Adrenal gland (tissue), 12 donors: ENCODE measurements around the gene SLC7A6OS. TPM values are rescaled to one million over a fixed set of nuclear protein-coding genes. Genes with fewer than 3 reads are reported as not detected.
A peak's percentile ranks its signal among the peaks of the same experiment; 100 is the strongest.

ENCODE experiments used
- DNase-seq, 7 donors: peaks; one replicate each; pipeline ENCODE4 v3.0.0-alpha.2; 2019 to 2020
- H3K27ac ChIP-seq, 5 donors: fragments of 200-600 bp; sonication (generic) in 4 of 5; 1 replicate in 3 of 5; 2 replicates in 2 of 5; pipeline versions ENCODE4 v1.5.1 to v1.8.0; 2016 to 2020; ENCODE audit warnings: mild to moderate bottlenecking in 1 of 5
- H3K27me3 ChIP-seq: fragments of 200-600 bp; 2 replicates; pipeline ENCODE4 v1.8.0; 2021
- H3K36me3 ChIP-seq, 2 donors: fragments of 200-600 bp; replicated peaks in 1 of 2; 1 replicate in 1 of 2; 2 replicates in 1 of 2; pipeline versions ENCODE4 v1.5.1 to v1.8.0; 2018 to 2022
- H3K4me1 ChIP-seq, 2 donors: fragments of 200-600 bp; replicated peaks in 1 of 2; 1 replicate in 1 of 2; 2 replicates in 1 of 2; pipeline versions ENCODE4 v1.5.1 to v1.8.0; 2018 to 2021
- H3K4me3 ChIP-seq, 4 donors: fragments of 200-600 bp; sonication (generic) in 3 of 4; one replicate each; pipeline ENCODE4 v1.5.1; 2016 to 2018
- H3K9me3 ChIP-seq, 3 donors: fragments of 200-600 bp; sonication (generic) in 1 of 3; replicated peaks in 1 of 3; 1 replicate in 2 of 3; 2 replicates in 1 of 3; pipeline versions ENCODE4 v1.5.1 to v1.8.0; 2016 to 2021
- POLR2A ChIP-seq, 2 donors: fragments of 450-650 bp; IDR thresholded peaks; one replicate each; pipeline ENCODE4 v1.6.1; 2017; ENCODE audit warnings: antibody characterized with exemption in 2 of 2, mild to moderate bottlenecking in 2 of 2, moderate library complexity in 1 of 2
- WGBS, 4 donors: extraction: QIAGEN DNeasy Blood & Tissue Kit in 2 of 4; methylation state at CpG; one replicate each; pipeline versions ENCODE4 v1.1.5 to v1.1.7; 2013 to 2017; 5-methylcytosine and 5-hydroxymethylcytosine counted together
- intact Hi-C, 2 donors: fragments of 100-400 bp; cut with DNase I; formaldehyde crosslinking; loops; one replicate each; pipeline versions ENCODE4 v1.14.1 to v1.15.0; 2022 to 2023
- polyA plus RNA-seq, 3 donors: library from polyadenylated mRNA; stranded (reverse); fragments of 200-250 nt in 2 of 3; fragments of 350-450 nt in 1 of 3; fragmentation: Illumina TruSeq in 1 of 3; extraction: RNeasy Lipid Tissue Mini Kit (QIAGEN cat#74804) in 1 of 3; gene quantifications; one replicate each; pipeline ENCODE4 v1.2.3, GENCODE V29; 2013 to 2014
- total RNA-seq, 9 donors: library from RNA; depleted of rRNA in 4 of 9; stranded (reverse); fragments of >200 nt in 4 of 9; fragments of 120-200 nt in 1 of 9; fragmentation: NEBNext Ultra II Directional in 1 of 9; extraction: Animal tissue kit (Norgen Biotek cat#: 25700) in 1 of 9; gene quantifications; one replicate each; pipeline versions ENCODE4 v1.1.0 to v1.2.4, GENCODE V29; 2013 to 2023
- TF ChIP-seq, protein P1 (sequence below), 6 experiments: fragments of 450-650 bp in 4 of 6; fragments of 200-600 bp in 2 of 6; sonication (generic) in 1 of 6; IDR thresholded peaks; 1 replicate in 5 of 6; 2 replicates in 1 of 6; pipeline versions ENCODE4 v1.5.1 to v1.8.0; 2016 to 2021; ENCODE audit warnings: antibody characterized with exemption in 6 of 6, mild to moderate bottlenecking in 2 of 6, moderate library complexity in 1 of 6
- donor health status: healthy with polysubstance abuse.
- donor health status: Bipolar disorder and iron deficiency.
- donor health status: DM: yes; HTN: yes; CAD: no.
- donor health status: DM: no; HTN: no; CAD: no.
- donor health status: DM: no; HTN: no; CAD: no.
- donor health status: DM: yes; HTN: yes; CAD: no.

SLC7A6OS gene
- total and polyA plus RNA-seq, 12 donors: 5.7 to 18.6 (median 13.8) TPM

DNA sequence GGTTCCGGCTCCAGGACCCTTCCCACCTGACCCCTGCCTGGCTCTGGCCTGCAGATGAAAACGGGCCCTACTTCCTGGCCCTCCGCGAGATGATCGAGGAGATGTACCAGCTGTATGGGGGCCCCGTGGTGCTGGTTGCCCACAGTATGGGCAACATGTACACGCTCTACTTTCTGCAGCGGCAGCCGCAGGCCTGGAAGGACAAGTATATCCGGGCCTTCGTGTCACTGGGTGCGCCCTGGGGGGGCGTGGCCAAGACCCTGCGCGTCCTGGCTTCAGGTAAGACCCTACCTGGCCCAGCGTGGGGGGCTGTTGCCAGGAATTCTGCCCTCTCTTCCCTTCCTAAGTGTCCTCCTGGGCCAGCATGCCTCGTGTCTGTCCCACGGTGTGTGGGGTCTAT, 55.0 kb downstream of the SLC7A6OS start:
- DNase-seq: no peak
- TF ChIP-seq POLR2A (IDR thresholded peaks at IDR 0.05): no peak
- TF ChIP-seq, protein P1, sequence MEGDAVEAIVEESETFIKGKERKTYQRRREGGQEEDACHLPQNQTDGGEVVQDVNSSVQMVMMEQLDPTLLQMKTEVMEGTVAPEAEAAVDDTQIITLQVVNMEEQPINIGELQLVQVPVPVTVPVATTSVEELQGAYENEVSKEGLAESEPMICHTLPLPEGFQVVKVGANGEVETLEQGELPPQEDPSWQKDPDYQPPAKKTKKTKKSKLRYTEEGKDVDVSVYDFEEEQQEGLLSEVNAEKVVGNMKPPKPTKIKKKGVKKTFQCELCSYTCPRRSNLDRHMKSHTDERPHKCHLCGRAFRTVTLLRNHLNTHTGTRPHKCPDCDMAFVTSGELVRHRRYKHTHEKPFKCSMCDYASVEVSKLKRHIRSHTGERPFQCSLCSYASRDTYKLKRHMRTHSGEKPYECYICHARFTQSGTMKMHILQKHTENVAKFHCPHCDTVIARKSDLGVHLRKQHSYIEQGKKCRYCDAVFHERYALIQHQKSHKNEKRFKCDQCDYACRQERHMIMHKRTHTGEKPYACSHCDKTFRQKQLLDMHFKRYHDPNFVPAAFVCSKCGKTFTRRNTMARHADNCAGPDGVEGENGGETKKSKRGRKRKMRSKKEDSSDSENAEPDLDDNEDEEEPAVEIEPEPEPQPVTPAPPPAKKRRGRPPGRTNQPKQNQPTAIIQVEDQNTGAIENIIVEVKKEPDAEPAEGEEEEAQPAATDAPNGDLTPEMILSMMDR (IDR thresholded peaks at IDR 0.05): no peak
- Histone ChIP-seq H3K9me3 (no peaks in the 10 kb centered on the region), H3K4me1 (peaks cover 8 to 27% of the 10 kb centered on the region in 2 donors), H3K4me3 (no peak overlapping the region), H3K27ac (no peak overlapping the region), H3K27me3 (no peaks in the 10 kb centered on the region), H3K36me3 (peaks cover 0 to 59% of the 10 kb centered on the region in 2 donors)
- WGBS, 4 donors: 90 to 95% (median 92%) methylated on average over 7 to 18 of the region's 18 CpGs
- intact Hi-C loops: no loop called here

DNA sequence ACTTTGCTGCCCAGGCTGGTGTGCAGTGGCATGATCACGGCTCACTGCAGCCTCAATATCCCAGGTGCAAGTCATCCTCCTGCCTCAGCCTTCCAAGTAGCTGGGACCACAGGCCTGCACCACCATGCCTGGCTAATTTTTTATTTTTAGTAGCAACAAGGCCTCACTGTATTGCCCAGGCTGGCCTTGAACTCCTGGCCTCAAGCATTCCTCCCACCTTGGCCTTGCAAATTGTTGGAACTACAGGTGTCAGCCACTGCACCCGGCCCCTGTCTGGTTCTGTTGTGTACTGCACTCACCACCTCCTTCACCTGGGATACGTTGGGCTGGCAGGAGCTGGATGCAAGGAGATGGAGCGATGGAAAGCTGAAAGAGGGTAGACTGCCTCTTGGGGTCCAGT, 57.0 kb downstream of the SLC7A6OS start:
- Histone ChIP-seq H3K4me3 (no peak overlapping the region), H3K36me3 (peaks cover 0 to 55% of the 10 kb centered on the region in 2 donors), H3K4me1 (peaks cover 8 to 17% of the 10 kb centered on the region in 2 donors), H3K9me3 (no peaks in the 10 kb centered on the region), H3K27ac (no peak overlapping the region), H3K27me3 (no peaks in the 10 kb centered on the region)
- 87 to 95% (median 91%) methylated on average over 4 of the region's 4 CpGs for WGBS, 4 donors
- intact Hi-C loops: no loop called here
- no peak for TF ChIP-seq POLR2A (IDR thresholded peaks at IDR 0.05)
- TF ChIP-seq, protein P1 (IDR thresholded peaks at IDR 0.05): no peak
- no peak for DNase-seq

DNA sequence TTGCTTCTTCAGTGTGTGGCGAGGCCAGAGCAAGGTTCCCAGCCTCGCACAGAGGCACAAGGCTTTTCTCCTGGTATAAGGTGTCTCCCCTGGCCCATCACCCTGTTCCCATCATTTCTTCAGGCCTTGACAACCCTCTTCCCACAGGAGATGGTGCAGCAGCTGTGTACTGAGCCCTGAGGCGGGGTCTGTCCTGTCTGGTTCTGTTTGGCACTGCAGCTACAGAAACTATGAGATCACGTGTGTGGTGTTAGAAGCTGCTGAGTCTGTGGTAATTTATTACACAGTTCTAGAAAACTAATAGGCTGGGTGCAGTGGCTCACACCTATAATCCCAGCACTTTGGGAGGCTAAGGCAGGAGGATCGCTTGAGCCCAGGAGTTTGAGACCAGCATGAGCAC, 58.4 kb downstream of the SLC7A6OS start:
- no peaks in the 10 kb centered on the region for H3K27me3 ChIP-seq
- peak overlapping the region in 1 of 5 donors; percentile 42 for H3K27ac ChIP-seq
- DNase-seq: no peak
- intact Hi-C loops: no loop called here
- peaks cover 2 to 17% of the 10 kb centered on the region in 2 donors for H3K4me1 ChIP-seq
- TF ChIP-seq POLR2A (IDR thresholded peaks at IDR 0.05): no peak
- TF ChIP-seq, protein P1 (IDR thresholded peaks at IDR 0.05): no peak
- 82 to 93% (median 86%) methylated on average over 4 to 5 of the region's 5 CpGs for WGBS, 4 donors
- H3K4me3 ChIP-seq: no peak overlapping the region
- peaks cover 0 to 55% of the 10 kb centered on the region in 2 donors for H3K36me3 ChIP-seq
- no peaks in the 10 kb centered on the region for H3K9me3 ChIP-seq

DNA sequence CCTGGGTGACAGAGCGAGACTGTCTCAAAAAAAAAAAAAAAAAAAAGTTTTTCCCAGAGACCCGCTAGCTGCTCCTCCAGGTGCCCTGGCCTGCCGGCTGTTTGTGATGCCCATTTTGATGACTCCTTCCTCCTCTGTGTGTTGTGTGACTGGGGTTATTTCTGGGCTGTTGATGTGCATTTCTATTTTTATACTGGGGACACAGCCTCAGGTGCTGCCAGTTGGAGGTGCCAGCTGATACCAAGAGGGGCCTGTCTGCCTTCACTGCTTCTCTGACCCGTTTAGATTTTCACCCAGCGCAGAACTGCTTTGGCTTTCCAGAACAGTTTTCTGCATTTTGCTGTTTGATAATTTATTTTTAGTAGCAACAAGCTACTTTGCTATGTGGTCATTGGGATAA, 58.9 kb downstream of the SLC7A6OS start:
- Histone ChIP-seq H3K9me3 (no peaks in the 10 kb centered on the region), H3K27ac (peak overlapping the region in 1 of 5 donors; percentile 42), H3K4me3 (no peak overlapping the region), H3K4me1 (peaks cover 2 to 19% of the 10 kb centered on the region in 2 donors), H3K27me3 (no peaks in the 10 kb centered on the region), H3K36me3 (peaks cover 0 to 55% of the 10 kb centered on the region in 2 donors)
- DNase-seq: no peak
- intact Hi-C loops: no loop called here
- no peak for TF ChIP-seq POLR2A (IDR thresholded peaks at IDR 0.05)
- TF ChIP-seq, protein P1 (IDR thresholded peaks at IDR 0.05): no peak
- WGBS, 4 donors: 79 to 89% (median 88%) methylated on average over 5 of the region's 5 CpGs
